HFFc6 (cell line): Measurements from ENCODE around the gene VSIR. TPM values are rescaled to one million over a fixed set of nuclear protein-coding genes. Genes with fewer than 3 reads are reported as not detected.

Experiments
- DNase-seq: peaks from one replicate; pipeline ENCODE4 v3.0.0-alpha.2; 2018
- H3K27ac Mint-ChIP-seq: 2 replicates; pipeline ENCODE4 v1.8.0; 2020; ENCODE audit warnings: mild to moderate bottlenecking, mixed read lengths
- H3K27me3 Mint-ChIP-seq: 2 replicates; pipeline ENCODE4 v1.8.0; 2021; ENCODE audit warnings: mild to moderate bottlenecking, moderate library complexity, mixed read lengths; ENCODE audit not compliant: insufficient read depth
- H3K36me3 Mint-ChIP-seq: 2 replicates; pipeline ENCODE4 v1.8.0; 2021; ENCODE audit warnings: low read depth, mixed read lengths
- H3K4me1 Mint-ChIP-seq: 2 replicates; pipeline ENCODE4 v1.8.0; 2020; ENCODE audit warnings: low read depth, mixed read lengths
- H3K4me3 Mint-ChIP-seq: 2 replicates; pipeline ENCODE4 v1.8.0; 2020; ENCODE audit warnings: mild to moderate bottlenecking, moderate library complexity, mixed read lengths
- H3K9me3 Mint-ChIP-seq: 2 replicates; pipeline ENCODE4 v1.8.0; 2020; ENCODE audit warnings: mild to moderate bottlenecking, mixed read lengths
- total RNA-seq, 6 experiments: library from RNA; stranded (reverse); fragmentation: NEBNext Ultra II Directional; extraction: Animal tissue kit (Norgen Biotek cat#: 25700); gene quantifications; 2 replicates in 1 of 6; 3 replicates in 5 of 6; pipeline ENCODE4 v1.2.3, GENCODE V29; 2021
- TF ChIP-seq, protein P1 (sequence below): fragments of 200-600 bp; sonication (generic); IDR thresholded peaks from 2 replicates; pipeline ENCODE4 v1.5.0; 2021; ENCODE audit warnings: antibody characterized with exemption, mild to moderate bottlenecking

VSIR gene
- total RNA-seq, 6 experiments from 2014 or later: 24.3 to 36.2 (median 29.0) TPM

DNA sequence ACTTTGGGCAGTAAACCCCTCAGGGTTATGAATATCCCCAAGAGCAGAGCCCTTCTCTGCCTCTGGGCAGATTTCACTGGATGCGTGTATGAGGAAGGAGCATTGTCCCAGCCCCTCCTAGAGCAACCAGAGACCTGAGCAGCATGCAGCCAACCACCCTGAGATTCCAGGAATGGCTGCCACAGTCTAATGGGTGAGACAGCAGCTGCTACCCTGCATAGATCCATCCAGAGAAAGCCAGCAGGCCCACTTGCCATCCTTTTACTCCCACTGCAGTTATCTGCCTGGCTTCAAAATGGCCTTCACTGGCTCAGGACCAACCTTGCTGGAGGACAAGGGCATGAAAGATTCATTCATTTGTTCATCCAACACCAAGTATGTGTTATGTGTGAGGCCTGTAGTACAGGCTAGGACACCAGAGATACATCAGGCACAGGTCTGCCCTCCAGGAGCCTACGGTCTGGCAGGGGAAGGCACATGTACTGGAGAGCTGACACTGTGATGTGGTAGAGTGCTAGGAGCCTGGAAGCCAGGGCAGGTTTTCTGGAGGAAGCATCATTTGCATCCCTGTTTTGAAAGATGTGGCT is 27.6 kb downstream of the VSIR start:
- Mint-ChIP-seq H3K9me3 (no peaks in the 10 kb centered on the region), H3K4me1 (peaks cover 6% of the 10 kb centered on the region; the same call in 1 of the 2 replicates), H3K27me3 (peaks cover 7% of the 10 kb centered on the region), H3K4me3 (no peak overlapping the region), H3K27ac (no peak overlapping the region), H3K36me3 (no peaks in the 10 kb centered on the region)
- no peak for DNase-seq
- TF ChIP-seq, protein P1, sequence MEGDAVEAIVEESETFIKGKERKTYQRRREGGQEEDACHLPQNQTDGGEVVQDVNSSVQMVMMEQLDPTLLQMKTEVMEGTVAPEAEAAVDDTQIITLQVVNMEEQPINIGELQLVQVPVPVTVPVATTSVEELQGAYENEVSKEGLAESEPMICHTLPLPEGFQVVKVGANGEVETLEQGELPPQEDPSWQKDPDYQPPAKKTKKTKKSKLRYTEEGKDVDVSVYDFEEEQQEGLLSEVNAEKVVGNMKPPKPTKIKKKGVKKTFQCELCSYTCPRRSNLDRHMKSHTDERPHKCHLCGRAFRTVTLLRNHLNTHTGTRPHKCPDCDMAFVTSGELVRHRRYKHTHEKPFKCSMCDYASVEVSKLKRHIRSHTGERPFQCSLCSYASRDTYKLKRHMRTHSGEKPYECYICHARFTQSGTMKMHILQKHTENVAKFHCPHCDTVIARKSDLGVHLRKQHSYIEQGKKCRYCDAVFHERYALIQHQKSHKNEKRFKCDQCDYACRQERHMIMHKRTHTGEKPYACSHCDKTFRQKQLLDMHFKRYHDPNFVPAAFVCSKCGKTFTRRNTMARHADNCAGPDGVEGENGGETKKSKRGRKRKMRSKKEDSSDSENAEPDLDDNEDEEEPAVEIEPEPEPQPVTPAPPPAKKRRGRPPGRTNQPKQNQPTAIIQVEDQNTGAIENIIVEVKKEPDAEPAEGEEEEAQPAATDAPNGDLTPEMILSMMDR: no peak

DNA sequence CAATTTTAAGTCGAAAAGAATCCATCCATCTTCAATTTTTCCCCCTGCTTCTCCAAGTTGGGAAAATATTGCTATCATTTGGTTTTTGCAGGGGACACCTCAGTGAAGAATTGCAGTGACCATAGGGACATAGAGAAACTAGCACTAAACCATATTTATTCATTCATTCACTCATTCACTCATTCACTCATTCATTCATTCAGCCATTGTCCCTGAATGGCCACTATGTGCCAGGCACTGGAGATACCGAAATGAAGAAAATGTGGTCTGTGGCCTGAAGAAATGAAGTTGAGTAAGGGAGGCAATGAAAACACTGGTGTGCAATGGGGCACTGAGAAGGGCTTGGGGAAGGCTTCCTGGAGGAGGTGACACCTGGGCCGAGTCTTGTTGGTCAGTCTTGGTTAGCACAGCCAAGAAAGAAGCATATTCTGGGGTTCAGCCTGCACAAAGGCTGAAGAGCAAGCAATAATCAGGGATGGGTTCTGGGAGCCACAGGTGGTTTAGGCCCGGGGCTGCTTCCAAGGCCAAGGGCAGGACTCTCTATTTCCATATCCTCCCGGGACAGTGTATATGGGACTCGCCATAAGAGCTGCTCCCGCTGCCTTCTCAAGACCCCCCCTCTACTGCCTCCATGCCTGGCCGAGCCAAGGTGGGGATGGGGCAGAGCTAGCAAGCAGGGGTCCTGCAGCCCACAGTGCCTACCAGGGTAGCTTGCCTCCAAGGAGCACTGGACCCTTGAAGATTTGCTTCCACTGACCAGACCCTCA is 28.2 kb downstream of the VSIR start:
- H3K4me3 Mint-ChIP-seq: no peak overlapping the region
- H3K36me3 Mint-ChIP-seq: no peaks in the 10 kb centered on the region
- H3K27me3 Mint-ChIP-seq: peaks cover 7% of the 10 kb centered on the region
- H3K4me1 Mint-ChIP-seq: peaks cover 10% of the 10 kb centered on the region
- no peaks in the 10 kb centered on the region for H3K9me3 Mint-ChIP-seq
- TF ChIP-seq, protein P1: no peak
- no peak for DNase-seq
- H3K27ac Mint-ChIP-seq: no peak overlapping the region

DNA sequence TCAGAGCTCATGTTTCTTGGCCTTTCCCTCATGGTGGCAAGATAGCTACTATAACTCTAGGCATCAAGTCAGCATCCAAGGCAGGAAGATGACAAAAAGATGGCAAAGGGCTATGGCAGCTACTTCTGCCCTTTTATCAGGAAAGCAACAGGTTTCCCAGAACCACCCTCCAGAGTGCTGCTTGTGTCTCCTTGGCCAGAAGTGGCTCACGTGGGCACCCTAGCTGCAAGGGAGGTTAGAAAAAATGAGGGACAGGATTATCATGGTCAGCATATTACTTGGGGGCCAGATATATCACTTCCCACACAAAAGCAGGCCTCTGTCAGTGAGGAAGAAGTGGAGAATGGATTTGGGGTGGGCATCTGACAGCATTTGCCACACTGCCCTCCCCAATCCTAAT is 29.5 kb downstream of the VSIR start:
- H3K27me3 Mint-ChIP-seq: peaks cover 7% of the 10 kb centered on the region

DNA sequence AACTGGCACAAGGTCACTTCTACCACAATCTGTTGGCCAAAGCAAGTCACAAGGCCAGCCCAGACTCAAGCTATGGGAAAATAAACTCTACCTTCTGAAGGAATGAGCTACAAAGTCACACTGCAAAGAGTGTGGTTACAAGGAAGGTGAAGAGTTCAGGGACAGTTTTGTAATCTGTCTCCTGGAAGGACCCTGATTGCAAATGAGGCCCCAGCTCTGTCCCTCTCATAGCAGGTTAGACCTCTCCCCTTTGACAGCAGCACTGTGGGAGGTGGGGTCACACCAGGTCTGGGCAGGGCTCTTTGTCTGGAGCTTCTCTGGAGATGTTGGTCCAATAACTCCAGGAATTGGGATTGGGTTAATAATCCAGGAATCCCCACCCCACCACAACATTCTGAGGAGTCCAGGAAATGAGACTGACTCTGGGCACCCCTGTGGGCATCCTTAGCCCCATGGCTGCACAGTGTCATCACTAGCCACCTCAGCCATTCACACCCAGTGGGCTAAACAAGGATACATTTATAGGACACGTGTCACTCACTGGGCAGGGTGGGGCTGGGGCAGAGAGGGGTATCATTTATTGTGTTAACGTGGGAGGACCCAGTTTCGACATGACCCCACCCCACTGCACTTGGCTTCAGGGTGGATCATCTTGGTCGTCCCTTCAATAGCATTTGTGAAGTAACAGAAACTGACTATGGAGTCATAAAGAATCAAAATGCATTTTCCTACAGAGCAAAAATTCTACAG is 30.1 kb downstream of the VSIR start:
- DNase-seq: no peak
- Mint-ChIP-seq H3K27ac (no peak overlapping the region), H3K4me1 (peaks cover 7% of the 10 kb centered on the region), H3K9me3 (no peaks in the 10 kb centered on the region), H3K36me3 (no peaks in the 10 kb centered on the region), H3K27me3 (peaks cover 7% of the 10 kb centered on the region), H3K4me3 (no peak overlapping the region)
- TF ChIP-seq, protein P1: no peak

More for the DNA sequence above, 29.5 kb downstream of the VSIR start:
- H3K9me3 Mint-ChIP-seq: no peaks in the 10 kb centered on the region
- H3K36me3 Mint-ChIP-seq: no peaks in the 10 kb centered on the region
- TF ChIP-seq, protein P1: no peak
- peaks cover 11% of the 10 kb centered on the region for H3K4me1 Mint-ChIP-seq
- H3K4me3 Mint-ChIP-seq: no peak overlapping the region
- H3K27ac Mint-ChIP-seq: no peak overlapping the region
- DNase-seq: no peak

DNA sequence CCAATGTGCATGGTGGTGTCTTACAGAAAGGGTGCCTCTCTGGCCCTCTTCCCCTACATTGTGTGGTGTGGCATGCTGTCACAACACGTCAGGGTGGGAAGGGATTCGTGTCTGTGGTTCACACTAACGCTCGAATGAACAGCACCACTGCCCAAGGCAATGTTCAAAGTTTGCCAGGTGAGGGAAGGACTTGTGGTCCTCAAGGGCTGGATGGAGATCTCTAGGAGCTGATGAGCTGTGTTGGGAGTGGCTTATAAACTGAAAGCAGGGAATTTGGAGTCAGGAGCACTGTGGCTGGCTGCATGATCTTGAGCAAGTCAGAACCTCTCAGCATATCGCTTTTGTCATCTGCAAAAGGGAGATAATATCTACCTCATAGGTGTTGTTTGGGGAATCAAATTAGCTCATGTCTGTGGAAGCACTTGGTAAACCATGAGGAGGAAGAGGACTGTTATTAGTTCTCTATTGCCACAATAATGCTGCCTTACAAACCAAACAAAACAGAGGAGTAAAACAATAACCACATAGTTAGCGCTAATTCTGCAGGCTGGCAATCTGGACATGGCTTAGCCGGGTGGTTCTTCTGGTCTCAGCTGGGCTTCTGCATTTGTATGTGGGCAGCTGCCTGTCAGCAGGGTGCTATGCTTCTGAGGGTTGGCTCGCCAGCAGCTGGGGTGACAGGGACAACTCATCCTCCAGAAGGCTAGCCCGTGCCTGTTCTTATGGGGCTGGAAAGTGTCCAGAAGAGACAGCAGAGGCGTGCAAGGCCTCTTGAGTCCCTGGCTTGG is 30.8 kb downstream of the VSIR start:
- Mint-ChIP-seq H3K27ac (no peak overlapping the region), H3K4me3 (no peak overlapping the region), H3K9me3 (no peaks in the 10 kb centered on the region), H3K27me3 (peaks cover 9% of the 10 kb centered on the region), H3K36me3 (no peaks in the 10 kb centered on the region), H3K4me1 (peaks cover 7% of the 10 kb centered on the region)
- no peak for DNase-seq
- TF ChIP-seq, protein P1: no peak
